Right atrium auricular region (tissue), 2 donors: ENCODE data around the gene CFAP73. TPM values are rescaled to one million over a fixed set of nuclear protein-coding genes. Genes with fewer than 3 reads are reported as not detected.

Source experiments
- DNase-seq: peaks from one replicate; pipeline ENCODE4 v3.0.0-alpha.2; 2019; ENCODE audit warnings: low spot score
- H3K27ac ChIP-seq, 2 donors: fragments of 200-600 bp; sonication (generic); 1 replicate in 1 of 2; 2 replicates in 1 of 2; pipeline ENCODE4 v1.5.1; 2016 to 2019
- H3K27me3 ChIP-seq, 2 donors: fragments of 200-600 bp; sonication (generic); one replicate each; pipeline versions ENCODE4 v1.5.1 to v1.6.0; 2017 to 2019
- H3K36me3 ChIP-seq: fragments of 200-600 bp; sonication (generic); one replicate; pipeline ENCODE4 v1.5.1; 2016
- H3K4me1 ChIP-seq, 2 donors: fragments of 200-600 bp; sonication (generic); one replicate each; pipeline versions ENCODE4 v1.5.1 to v1.6.0; 2017 to 2019
- H3K4me3 ChIP-seq, 2 donors: fragments of 200-600 bp; sonication (generic); 1 replicate in 1 of 2; 2 replicates in 1 of 2; pipeline ENCODE4 v1.5.1; 2017 to 2019; ENCODE audit warnings: mild to moderate bottlenecking in 1 of 2, moderate library complexity in 1 of 2
- H3K9me3 ChIP-seq, 2 donors: fragments of 200-600 bp; sonication (generic); one replicate each; pipeline ENCODE4 v1.5.1; 2019
- total RNA-seq, 2 donors: library from RNA; depleted of rRNA; stranded (reverse); fragments of >200 nt; gene quantifications; one replicate each; pipeline ENCODE4 v1.1.0, GENCODE V29; 2016
- TF ChIP-seq, protein P1 (sequence below), 2 donors: fragments of 200-600 bp; sonication (generic); IDR thresholded peaks; one replicate each; pipeline ENCODE4 v1.5.1; 2019; ENCODE audit warnings: antibody characterized with exemption in 2 of 2

The CFAP73 gene
- total RNA-seq, 2 donors from 2014 or later, result not detected

DNA sequence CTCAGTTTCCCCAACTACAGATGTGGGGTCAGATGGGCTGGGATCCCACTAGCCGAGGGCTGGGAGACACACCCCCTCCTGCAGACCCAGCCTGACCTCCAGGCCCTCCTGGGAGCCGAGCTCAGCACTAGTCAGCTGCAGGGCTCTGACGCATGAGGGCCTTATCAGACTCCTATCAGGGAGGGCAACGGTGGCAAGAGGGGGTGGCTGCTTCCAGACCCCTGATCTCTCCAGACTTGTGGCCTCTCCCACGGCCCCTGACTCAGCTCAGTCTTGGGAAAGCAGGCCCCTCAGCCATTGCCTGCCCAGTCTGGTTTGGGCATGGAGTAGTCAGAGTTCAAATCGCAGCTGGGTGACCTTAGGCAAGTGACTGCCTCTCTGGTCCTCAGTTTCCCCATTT lies 16.5 kb upstream of the CFAP73 start:
- Histone ChIP-seq H3K36me3 (no peaks in the 10 kb centered on the region), H3K27me3 (no peaks in the 10 kb centered on the region), H3K27ac (no peak overlapping the region), H3K9me3 (no peaks in the 10 kb centered on the region), H3K4me1 (peaks cover 0 to 11% of the 10 kb centered on the region in 2 donors), H3K4me3 (no peak overlapping the region)
- no peak for DNase-seq
- TF ChIP-seq, protein P1, sequence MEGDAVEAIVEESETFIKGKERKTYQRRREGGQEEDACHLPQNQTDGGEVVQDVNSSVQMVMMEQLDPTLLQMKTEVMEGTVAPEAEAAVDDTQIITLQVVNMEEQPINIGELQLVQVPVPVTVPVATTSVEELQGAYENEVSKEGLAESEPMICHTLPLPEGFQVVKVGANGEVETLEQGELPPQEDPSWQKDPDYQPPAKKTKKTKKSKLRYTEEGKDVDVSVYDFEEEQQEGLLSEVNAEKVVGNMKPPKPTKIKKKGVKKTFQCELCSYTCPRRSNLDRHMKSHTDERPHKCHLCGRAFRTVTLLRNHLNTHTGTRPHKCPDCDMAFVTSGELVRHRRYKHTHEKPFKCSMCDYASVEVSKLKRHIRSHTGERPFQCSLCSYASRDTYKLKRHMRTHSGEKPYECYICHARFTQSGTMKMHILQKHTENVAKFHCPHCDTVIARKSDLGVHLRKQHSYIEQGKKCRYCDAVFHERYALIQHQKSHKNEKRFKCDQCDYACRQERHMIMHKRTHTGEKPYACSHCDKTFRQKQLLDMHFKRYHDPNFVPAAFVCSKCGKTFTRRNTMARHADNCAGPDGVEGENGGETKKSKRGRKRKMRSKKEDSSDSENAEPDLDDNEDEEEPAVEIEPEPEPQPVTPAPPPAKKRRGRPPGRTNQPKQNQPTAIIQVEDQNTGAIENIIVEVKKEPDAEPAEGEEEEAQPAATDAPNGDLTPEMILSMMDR (IDR thresholded peaks at IDR 0.05), result no peak

DNA sequence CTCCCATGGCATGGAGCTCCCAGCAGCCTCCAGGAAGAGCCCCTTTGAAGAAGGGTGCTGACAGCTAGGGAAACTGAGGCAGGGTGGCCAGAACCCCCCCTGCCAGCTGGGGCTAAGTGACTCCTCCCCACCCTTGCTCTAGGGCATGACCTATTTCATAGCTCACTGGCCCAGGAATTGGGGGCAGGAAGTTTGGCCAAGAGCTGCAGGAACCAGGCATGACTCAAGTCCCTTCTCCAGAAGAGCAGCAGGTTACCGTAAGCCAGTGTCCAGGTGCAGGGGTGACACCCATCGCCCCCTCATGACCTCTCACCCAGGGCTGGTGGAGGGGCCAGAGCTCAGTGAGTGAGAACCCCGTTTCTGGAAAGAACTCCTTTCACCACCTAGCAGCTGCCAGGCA lies 15.9 kb upstream of the CFAP73 start:
- H3K4me1 ChIP-seq, result peaks cover 0 to 11% of the 10 kb centered on the region in 2 donors
- no peaks in the 10 kb centered on the region for H3K36me3 ChIP-seq
- no peaks in the 10 kb centered on the region for H3K27me3 ChIP-seq
- TF ChIP-seq, protein P1 (IDR thresholded peaks at IDR 0.05), result no peak
- no peaks in the 10 kb centered on the region for H3K9me3 ChIP-seq
- DNase-seq, result no peak
- no peak overlapping the region for H3K27ac ChIP-seq
- no peak overlapping the region for H3K4me3 ChIP-seq

DNA sequence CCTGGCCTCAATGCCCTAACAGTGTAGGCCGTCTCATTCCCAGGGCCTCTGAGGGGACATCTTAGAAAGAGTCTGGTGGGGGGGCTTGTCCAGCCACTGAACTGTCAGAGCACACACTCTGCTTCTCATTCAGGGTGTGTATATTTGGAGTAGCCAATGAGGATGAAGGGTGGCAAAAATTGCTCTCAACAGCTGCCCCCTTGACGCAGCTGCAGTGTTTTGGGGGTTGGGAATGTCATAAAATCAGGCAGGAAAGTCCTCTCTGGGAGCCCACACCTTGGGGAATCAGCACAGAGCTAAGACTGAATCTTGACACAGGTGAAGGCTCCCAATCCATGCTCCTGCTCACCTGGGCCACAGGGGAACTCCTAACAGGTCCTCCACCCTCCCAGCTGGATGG lies 15.5 kb upstream of the CFAP73 start:
- Histone ChIP-seq H3K27me3 (no peaks in the 10 kb centered on the region), H3K9me3 (no peaks in the 10 kb centered on the region), H3K27ac (no peak overlapping the region), H3K4me1 (peaks cover 0 to 11% of the 10 kb centered on the region in 2 donors), H3K36me3 (no peaks in the 10 kb centered on the region), H3K4me3 (no peak overlapping the region)
- no peak for DNase-seq
- TF ChIP-seq, protein P1 (IDR thresholded peaks at IDR 0.05), result no peak

DNA sequence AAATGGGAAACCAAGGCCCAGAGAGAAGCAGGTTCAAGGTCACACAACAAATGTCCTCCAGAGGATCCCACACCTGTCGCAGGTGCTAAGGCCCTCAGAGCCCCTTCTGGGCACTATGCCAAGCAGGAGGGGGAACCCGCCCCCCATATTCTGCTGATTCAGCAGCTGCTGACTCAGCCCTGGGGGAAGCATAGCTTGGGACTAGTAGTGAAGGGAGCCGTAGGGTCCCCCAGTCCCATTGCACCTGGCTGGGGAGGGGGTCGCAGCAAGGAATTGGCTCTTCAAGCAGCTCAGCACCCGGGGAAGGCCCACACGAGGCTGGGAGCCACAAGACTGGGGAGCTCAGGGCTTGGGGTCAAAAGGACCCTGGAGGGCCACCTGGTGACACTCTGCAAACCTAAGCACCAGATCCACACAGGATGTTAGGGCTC lies 15.0 kb upstream of the CFAP73 start:
- no peak overlapping the region for H3K4me3 ChIP-seq
- H3K4me1 ChIP-seq, result peaks cover 0 to 11% of the 10 kb centered on the region in 2 donors
- DNase-seq, result no peak
- no peaks in the 10 kb centered on the region for H3K36me3 ChIP-seq
- H3K27ac ChIP-seq, result no peak overlapping the region
- H3K27me3 ChIP-seq, result no peaks in the 10 kb centered on the region
- TF ChIP-seq, protein P1 (IDR thresholded peaks at IDR 0.05), result no peak
- no peaks in the 10 kb centered on the region for H3K9me3 ChIP-seq

DNA sequence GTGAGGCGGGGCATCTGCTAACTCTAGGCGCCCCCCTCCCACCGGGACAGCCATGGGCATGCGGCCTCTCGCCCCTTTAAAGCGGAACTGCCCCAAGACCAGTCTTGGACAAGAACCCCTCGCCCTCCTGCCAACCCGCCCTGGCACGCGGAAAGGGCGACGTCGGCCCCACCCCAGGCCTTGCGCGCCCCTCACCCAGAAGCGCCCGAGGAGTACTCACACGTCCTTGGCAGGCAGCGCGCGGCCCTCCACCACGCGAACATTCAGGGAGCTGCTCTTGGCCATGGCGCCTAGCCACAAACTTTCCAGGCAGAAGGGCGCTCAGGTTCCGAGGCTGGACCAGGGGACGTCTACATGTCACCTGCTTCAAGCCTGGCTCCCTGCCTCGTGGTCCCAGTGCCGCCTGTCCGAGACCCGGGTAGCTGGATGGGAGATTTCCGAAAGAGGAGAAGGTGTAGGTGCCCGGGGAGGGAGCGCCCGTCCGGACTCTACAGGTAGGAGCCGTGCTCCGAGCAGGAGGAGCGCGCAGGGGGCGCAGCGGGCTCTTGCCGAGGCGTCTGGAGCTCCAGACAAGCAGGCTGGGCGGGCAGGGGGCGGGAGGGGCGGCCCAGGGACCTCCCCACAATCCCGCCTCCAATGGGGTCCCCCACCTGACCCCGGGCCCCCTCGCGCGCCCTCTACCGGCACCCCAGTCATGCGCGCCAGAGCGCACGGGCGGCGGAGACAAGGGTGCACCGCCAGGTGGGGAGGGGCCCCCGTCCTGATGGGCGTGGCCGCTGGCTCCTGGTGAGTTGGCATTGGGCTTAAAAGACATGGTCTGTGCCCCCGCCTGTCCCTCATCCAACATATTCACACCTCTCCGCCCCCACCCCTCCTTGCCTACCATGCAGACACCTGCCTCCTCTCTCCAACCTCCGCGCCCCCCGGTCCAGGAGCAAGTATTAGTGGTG lies 14.1 kb upstream of the CFAP73 start, which contains the start of gene RASAL1:
Gene RASAL1, minus strand, starts transcription at position 584 of the 950 bp plus-strand sequence. Its CDS starts 299 bp downstream, at position 285.
- Histone ChIP-seq H3K4me1 (peaks cover 0 to 11% of the 10 kb centered on the region in 2 donors), H3K9me3 (no peaks in the 10 kb centered on the region), H3K36me3 (no peaks in the 10 kb centered on the region), H3K27me3 (no peaks in the 10 kb centered on the region), H3K4me3 (no peak within 1 kb of the TSS), H3K27ac (no peak within 1 kb of the TSS)
- TF ChIP-seq, protein P1 (IDR thresholded peaks at IDR 0.05), result peak in 1 of 2 donors; percentile 21
- no peak for DNase-seq
